Astrocyte of the spinal cord (primary cell): ENCODE results near the gene HNRNPA2B1.

ENCODE experiments used
- DNase-seq: peaks from one replicate; pipeline ENCODE4 v3.0.0; 2011; ENCODE audit warnings: low read depth, low spot score
- H3K4me3 ChIP-seq: 2 replicates; pipeline ENCODE4 v1.5.1; 2011; ENCODE audit warnings: low read depth, mild to moderate bottlenecking, low read length, moderate library complexity
- CTCF ChIP-seq: IDR thresholded peaks from 2 replicates; pipeline ENCODE4 v1.5.1; 2012; ENCODE audit warnings: low read depth, mild to moderate bottlenecking, low read length, inconsistent platforms
- in situ Hi-C: cut with HindIII; loops from 2 replicates; pipeline ENCODE4 v1.10.0; 2017; ENCODE audit warnings: low sequenced_read_pairs

Gene HNRNPA2B1

GRCh38 chr7:26141077-26141476 is 59.5 kb downstream of the HNRNPA2B1 start:
- no peak overlapping the region for H3K4me3 ChIP-seq
- in situ Hi-C loops, result no loop called here
- no peak for DNase-seq
- no peak for TF ChIP-seq CTCF

DNA sequence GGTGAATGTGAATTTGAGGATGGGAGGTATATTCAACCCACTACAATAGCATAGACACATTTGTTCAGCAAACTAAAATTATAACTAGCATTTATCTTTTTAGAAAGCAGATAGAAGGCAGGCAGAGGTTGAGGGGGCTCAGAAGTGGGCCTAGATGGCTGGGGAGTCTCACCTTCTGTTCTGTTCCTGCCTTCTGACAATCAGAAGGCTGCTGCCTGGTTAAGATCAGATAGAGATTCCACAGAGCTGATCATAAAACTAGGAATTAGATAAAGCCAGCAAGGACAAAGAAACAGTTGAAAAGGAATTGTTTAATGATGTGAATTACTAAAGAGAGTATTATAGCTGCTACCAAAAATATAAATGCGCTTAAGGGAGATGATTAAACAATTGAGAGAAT is 60.2 kb downstream of the HNRNPA2B1 start:
- no peak overlapping the region for H3K4me3 ChIP-seq
- DNase-seq, result no peak
- in situ Hi-C loops, result no loop called here
- TF ChIP-seq CTCF, result no peak
